Mesothelial cell of epicardium (in vitro differentiated cells): Measurements from ENCODE around the gene CSMD2. TPM values are rescaled to one million over a fixed set of nuclear protein-coding genes. Genes with fewer than 3 reads are reported as not detected.

Experiments used
- DNase-seq, 2 experiments: peaks; one replicate each; pipeline ENCODE4 v3.0.0; 2021; ENCODE audit warnings: low spot score in 2 of 2; ENCODE audit not compliant: unreplicated experiment in 2 of 2
- H3K27ac Mint-ChIP-seq: 2 replicates; pipeline ENCODE4 v1.8.0; 2021; ENCODE audit warnings: mixed read lengths
- H3K27me3 Mint-ChIP-seq: 2 replicates; pipeline ENCODE4 v1.8.0; 2021; ENCODE audit warnings: low read depth, mixed read lengths
- H3K36me3 Mint-ChIP-seq: 2 replicates; pipeline ENCODE4 v1.8.0; 2021; ENCODE audit warnings: mixed read lengths
- H3K4me1 Mint-ChIP-seq: 2 replicates; pipeline ENCODE4 v1.8.0; 2021; ENCODE audit warnings: mixed read lengths
- H3K4me3 Mint-ChIP-seq: 2 replicates; pipeline ENCODE4 v1.8.0; 2021; ENCODE audit warnings: mild to moderate bottlenecking, moderate library complexity, mixed read lengths
- H3K9me3 Mint-ChIP-seq: 2 replicates; pipeline ENCODE4 v1.8.0; 2021; ENCODE audit warnings: mixed read lengths
- CTCF ChIP-seq: fragments of 200-600 bp; sonication (generic); IDR thresholded peaks from one replicate; pipeline ENCODE4 v1.5.0; 2021; ENCODE audit warnings: antibody characterized with exemption; ENCODE audit not compliant: unreplicated experiment
- total RNA-seq: library from RNA; stranded (reverse); gene quantifications from 3 replicates; pipeline ENCODE4 v1.2.1, GENCODE V29; 2021

The CSMD2 gene
- total RNA-seq, 1 donor from 2014 or later: 1.9 TPM

- Mint-ChIP-seq H3K9me3 (no peaks in the 10 kb centered on the region), H3K4me1 (no peaks in the 10 kb centered on the region), H3K27ac (no peak overlapping the region), H3K36me3 (no peaks in the 10 kb centered on the region), H3K27me3 (peaks cover 29% of the 10 kb centered on the region), H3K4me3 (no peak overlapping the region)
- no peak for TF ChIP-seq CTCF
- DNase-seq: no peak
These were observed 36.7 kb downstream of the CSMD2 start for GRCh38 chr1:34128186-34128889.

GRCh38 chr1:34127006-34128000 is 37.7 kb downstream of the CSMD2 start:
- Mint-ChIP-seq H3K4me1 (no peaks in the 10 kb centered on the region), H3K27ac (no peak overlapping the region), H3K27me3 (peaks cover 26% of the 10 kb centered on the region), H3K9me3 (no peaks in the 10 kb centered on the region), H3K4me3 (no peak overlapping the region), H3K36me3 (no peaks in the 10 kb centered on the region)
- DNase-seq: no peak
- no peak for TF ChIP-seq CTCF

- no peaks in the 10 kb centered on the region for H3K4me1 Mint-ChIP-seq
- no peak for DNase-seq
- H3K9me3 Mint-ChIP-seq: no peaks in the 10 kb centered on the region
- TF ChIP-seq CTCF: no peak
- H3K27me3 Mint-ChIP-seq: peaks cover 26% of the 10 kb centered on the region
- no peak overlapping the region for H3K27ac Mint-ChIP-seq
- no peak overlapping the region for H3K4me3 Mint-ChIP-seq
- no peaks in the 10 kb centered on the region for H3K36me3 Mint-ChIP-seq
These were observed 38.5 kb downstream of the CSMD2 start for GRCh38 chr1:34126486-34126885.

GRCh38 chr1:34125721-34126380 is 39.2 kb downstream of the CSMD2 start:
- H3K27ac Mint-ChIP-seq: no peak overlapping the region
- peaks cover 3% of the 10 kb centered on the region for H3K9me3 Mint-ChIP-seq
- no peak for DNase-seq
- H3K4me1 Mint-ChIP-seq: no peaks in the 10 kb centered on the region
- TF ChIP-seq CTCF: no peak
- no peak overlapping the region for H3K4me3 Mint-ChIP-seq
- H3K27me3 Mint-ChIP-seq: peaks cover 26% of the 10 kb centered on the region
- H3K36me3 Mint-ChIP-seq: no peaks in the 10 kb centered on the region

- Mint-ChIP-seq H3K27ac (no peak overlapping the region), H3K4me3 (no peak overlapping the region), H3K9me3 (peaks cover 27% of the 10 kb centered on the region), H3K27me3 (peaks cover 16% of the 10 kb centered on the region), H3K36me3 (no peaks in the 10 kb centered on the region), H3K4me1 (no peaks in the 10 kb centered on the region)
- no peak for DNase-seq
- no peak for TF ChIP-seq CTCF
These were observed 42.7 kb downstream of the CSMD2 start for GRCh38 chr1:34122080-34122932.
